PC-9 (cell line): ENCODE results near the gene FAM163B. TPM values are rescaled to one million over a fixed set of nuclear protein-coding genes. Genes with fewer than 3 reads are reported as not detected.

Experiments
- BruUV-seq: library from RNA; stranded (reverse); fragments of 400-500 nt; replicated peaks from 2 replicates; lab custom pipeline; 2021; lab: Mats Ljungman, UMichigan
- CTCF ChIA-PET: fragments of 300-600 bp; sonication (Branson Sonifier 250); formaldehyde crosslinking; loops from one replicate; lab custom pipeline; 2022; ENCODE audit warnings: antibody characterized with exemption; lab: Charles Lee
- POLR2A ChIA-PET: fragments of 300-600 bp; sonication (Branson Sonifier 250); formaldehyde crosslinking; loops from one replicate; lab custom pipeline; 2022; ENCODE audit warnings: antibody characterized with exemption; ENCODE audit not compliant: unreplicated experiment; lab: Charles Lee
- DNase-seq, 2 experiments: peaks; one replicate each; pipeline versions ENCODE4 v3.0.0 to v3.0.0-alpha.2; 2015 to 2022; ENCODE audit warnings: mixed read lengths in 1 of 2
- H2AFZ ChIP-seq: fragments of 200-600 bp; sonication (generic); 2 replicates; pipeline ENCODE4 v1.8.1; 2017; ENCODE audit warnings: antibody characterized with exemption
- H3F3A ChIP-seq: fragments of 200-600 bp; sonication (generic); 2 replicates; pipeline ENCODE4 v1.8.1; 2017; ENCODE audit warnings: antibody characterized with exemption, mild to moderate bottlenecking, low read depth; ENCODE audit not compliant: insufficient read depth
- H3K27ac ChIP-seq: fragments of 200-600 bp; sonication (generic); 2 replicates; pipeline ENCODE4 v1.6.1; 2016; ENCODE audit warnings: mixed run types
- H3K27me3 ChIP-seq: fragments of 200-600 bp; sonication (generic); 2 replicates; pipeline ENCODE4 v1.6.1; 2016; ENCODE audit warnings: low read depth, mixed run types; ENCODE audit not compliant: insufficient read depth
- H3K36me3 ChIP-seq: fragments of 200-600 bp; sonication (generic); 2 replicates; pipeline ENCODE4 v1.6.1; 2016; ENCODE audit warnings: low read depth, mixed run types
- H3K4me1 ChIP-seq: fragments of 200-600 bp; sonication (generic); replicated peaks from 2 replicates; pipeline ENCODE4 v1.6.1; 2016; ENCODE audit warnings: mixed run types; ENCODE audit not compliant: insufficient read depth
- H3K4me2 ChIP-seq: fragments of 200-600 bp; sonication (generic); 2 replicates; pipeline ENCODE4 v1.6.1; 2017; ENCODE audit warnings: mixed run types
- H3K4me3 ChIP-seq: fragments of 200-600 bp; sonication (generic); 2 replicates; pipeline ENCODE4 v1.6.1; 2016; ENCODE audit warnings: mixed run types
- H3K79me2 ChIP-seq: fragments of 200-600 bp; sonication (generic); 2 replicates; pipeline ENCODE4 v1.6.1; 2017; ENCODE audit warnings: low read depth, mixed run types
- H3K9me2 ChIP-seq: fragments of 200-600 bp; sonication (generic); 2 replicates; pipeline ENCODE4 v1.8.1; 2017; ENCODE audit warnings: mild to moderate bottlenecking; ENCODE audit not compliant: insufficient read depth
- H3K9me3 ChIP-seq: fragments of 200-600 bp; sonication (generic); 2 replicates; pipeline ENCODE4 v1.8.1; 2016; ENCODE audit warnings: low read depth; ENCODE audit not compliant: insufficient read depth
- H4K20me1 ChIP-seq: fragments of 200-600 bp; sonication (generic); 2 replicates; pipeline ENCODE4 v1.8.1; 2017; ENCODE audit not compliant: insufficient read depth
- EZH2 ChIP-seq: fragments of 200-600 bp; sonication (generic); IDR thresholded peaks from 2 replicates; pipeline ENCODE4 v1.8.0; 2017; ENCODE audit warnings: antibody characterized with exemption, low read depth
- intact Hi-C: fragments of 100-400 bp; cut with micrococcal nuclease; formaldehyde crosslinking; loops from one replicate; pipeline ENCODE4 v1.10.0; 2022; ENCODE audit not compliant: unreplicated experiment
- total RNA-seq: library from RNA; stranded (reverse); gene quantifications from 2 replicates; pipeline ENCODE4 v1.2.3, GENCODE V29; 2021
- TF ChIP-seq, protein P1 (sequence below): fragments of 200-600 bp; sonication (generic); conservative IDR thresholded peaks from 2 replicates; pipeline ENCODE4 v1.6.1; 2017; ENCODE audit warnings: mixed run types, antibody characterized with exemption, mild to moderate bottlenecking, moderate library complexity

The FAM163B gene
- total RNA-seq, 1 experiment from 2014 or later: not detected

DNA sequence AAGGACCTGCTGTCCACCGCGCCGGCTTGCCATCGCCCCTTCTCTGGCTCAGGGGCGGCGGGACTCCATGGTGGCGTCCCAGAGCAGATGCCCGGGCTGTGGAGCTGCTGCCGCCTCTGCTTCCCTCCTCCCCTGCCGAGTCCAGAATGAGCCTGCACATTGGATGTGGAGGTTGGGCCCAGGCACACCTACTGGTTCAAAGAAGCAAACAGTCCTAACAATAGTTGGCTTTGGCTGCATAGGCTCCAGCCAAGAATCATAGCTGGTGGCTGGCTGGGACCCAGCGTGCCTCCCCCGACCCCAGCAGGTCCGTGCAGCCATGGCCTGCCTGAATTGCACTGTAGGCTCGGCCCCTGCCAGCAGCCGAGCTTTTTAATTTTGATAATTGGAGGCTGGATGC is 48.9 kb downstream of the FAM163B start:
- H2AFZ ChIP-seq: no peak overlapping the region

DNA sequence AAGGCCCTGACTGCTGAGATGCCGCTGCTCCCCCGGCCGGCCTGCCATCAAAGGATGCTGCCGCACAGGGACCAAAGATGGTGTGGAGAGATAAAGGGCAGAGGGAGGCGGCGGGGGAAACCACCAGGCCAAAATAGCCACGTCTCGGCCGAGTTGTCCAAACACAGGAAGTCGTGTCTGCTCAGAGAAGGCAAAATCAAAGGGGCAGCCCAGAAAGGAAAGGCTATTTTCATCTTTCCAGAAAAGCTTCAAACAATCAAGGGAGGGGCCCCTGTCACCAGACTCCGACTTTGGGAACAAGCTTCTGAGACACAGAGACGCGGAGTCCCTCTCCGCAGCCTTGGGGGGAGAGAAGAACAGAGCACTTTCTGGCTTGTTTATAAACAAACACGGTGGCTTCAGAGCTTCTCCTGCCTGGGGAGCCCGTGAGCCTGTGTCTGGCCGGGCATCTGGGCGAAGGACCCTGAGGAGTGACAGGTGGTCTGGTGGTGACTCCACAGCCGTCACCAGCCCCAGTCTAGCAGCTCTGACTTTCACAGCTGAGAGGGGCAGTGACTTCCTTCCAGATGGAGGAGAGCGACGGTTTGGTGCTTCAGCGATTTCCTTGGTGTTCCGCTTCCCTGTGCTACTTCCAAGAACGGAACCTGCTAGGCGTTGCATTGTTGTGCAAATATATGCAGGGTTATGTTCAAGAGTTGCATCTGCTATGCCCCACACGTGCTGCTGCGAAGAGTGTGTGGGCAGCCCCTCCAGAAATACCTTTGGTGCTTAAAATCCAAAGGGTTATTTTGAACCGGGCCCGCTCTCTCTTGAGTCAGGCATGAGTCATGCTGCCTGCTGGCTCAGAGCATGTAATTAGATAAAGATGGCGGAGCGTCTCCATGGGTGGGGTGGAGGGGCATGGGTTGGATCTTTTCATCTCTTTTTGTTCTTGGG is 50.7 kb downstream of the FAM163B start:
- no peaks in the 10 kb centered on the region for H3K9me2 ChIP-seq
- H2AFZ ChIP-seq: no peak overlapping the region
- TF ChIP-seq, protein P1, sequence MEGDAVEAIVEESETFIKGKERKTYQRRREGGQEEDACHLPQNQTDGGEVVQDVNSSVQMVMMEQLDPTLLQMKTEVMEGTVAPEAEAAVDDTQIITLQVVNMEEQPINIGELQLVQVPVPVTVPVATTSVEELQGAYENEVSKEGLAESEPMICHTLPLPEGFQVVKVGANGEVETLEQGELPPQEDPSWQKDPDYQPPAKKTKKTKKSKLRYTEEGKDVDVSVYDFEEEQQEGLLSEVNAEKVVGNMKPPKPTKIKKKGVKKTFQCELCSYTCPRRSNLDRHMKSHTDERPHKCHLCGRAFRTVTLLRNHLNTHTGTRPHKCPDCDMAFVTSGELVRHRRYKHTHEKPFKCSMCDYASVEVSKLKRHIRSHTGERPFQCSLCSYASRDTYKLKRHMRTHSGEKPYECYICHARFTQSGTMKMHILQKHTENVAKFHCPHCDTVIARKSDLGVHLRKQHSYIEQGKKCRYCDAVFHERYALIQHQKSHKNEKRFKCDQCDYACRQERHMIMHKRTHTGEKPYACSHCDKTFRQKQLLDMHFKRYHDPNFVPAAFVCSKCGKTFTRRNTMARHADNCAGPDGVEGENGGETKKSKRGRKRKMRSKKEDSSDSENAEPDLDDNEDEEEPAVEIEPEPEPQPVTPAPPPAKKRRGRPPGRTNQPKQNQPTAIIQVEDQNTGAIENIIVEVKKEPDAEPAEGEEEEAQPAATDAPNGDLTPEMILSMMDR: no peak
- no peak for TF ChIP-seq EZH2
- peaks cover 4% of the 10 kb centered on the region; the same call in 1 of the 2 replicates for H3K4me1 ChIP-seq
- H3K27ac ChIP-seq: no peak overlapping the region
- H3F3A ChIP-seq: no peaks in the 10 kb centered on the region
- no peaks in the 10 kb centered on the region for H3K36me3 ChIP-seq
- no peaks in the 10 kb centered on the region; the same call in 1 of the 2 replicates for H4K20me1 ChIP-seq
- no peak overlapping the region for H3K4me3 ChIP-seq
- no peaks in the 10 kb centered on the region for H3K79me2 ChIP-seq
- CTCF ChIA-PET: no interaction called here
- POLR2A ChIA-PET: interaction anchor here (0.5 kb wide), 1 partner anchor 156 kb away, joined by 6 read pairs; no protein-coding TSS in a partner anchor
- H3K9me3 ChIP-seq: no peaks in the 10 kb centered on the region
- no TSS peak for BruUV-seq
- H3K4me2 ChIP-seq: no peak overlapping the region
- intact Hi-C loops: no loop called here
- DNase-seq: no peak
- H3K27me3 ChIP-seq: peaks cover 76% of the 10 kb centered on the region

More for the DNA sequence above, 48.9 kb downstream of the FAM163B start:
- BruUV-seq: no TSS peak
- Histone ChIP-seq H3K9me2 (no peaks in the 10 kb centered on the region), H4K20me1 (no peaks in the 10 kb centered on the region), H3K4me1 (peaks cover 4% of the 10 kb centered on the region; the same call in 1 of the 2 replicates), H3K27ac (no peak overlapping the region), H3F3A (no peaks in the 10 kb centered on the region), H3K79me2 (no peaks in the 10 kb centered on the region), H3K27me3 (peaks cover 65% of the 10 kb centered on the region), H3K36me3 (no peaks in the 10 kb centered on the region), H3K9me3 (no peaks in the 10 kb centered on the region), H3K4me3 (no peak overlapping the region), H3K4me2 (no peak overlapping the region)
- intact Hi-C loops: no loop called here
- no peak for DNase-seq
- POLR2A ChIA-PET: no interaction called here
- TF ChIP-seq, protein P1: no peak
- no peak for TF ChIP-seq EZH2
- CTCF ChIA-PET: no interaction called here

- no peak overlapping the region for H3K4me3 ChIP-seq
- H3F3A ChIP-seq: no peaks in the 10 kb centered on the region
- H3K4me1 ChIP-seq: no peaks in the 10 kb centered on the region
- no peaks in the 10 kb centered on the region for H3K9me2 ChIP-seq
- DNase-seq: no peak
- ChIA-PET CTCF (no interaction called here), POLR2A (no interaction called here)
- H4K20me1 ChIP-seq: no peaks in the 10 kb centered on the region; the same call in 1 of the 2 replicates
- TF ChIP-seq, protein P1: no peak
- no peak for TF ChIP-seq EZH2
- no TSS peak for BruUV-seq
- H3K4me2 ChIP-seq: no peak overlapping the region
- H3K36me3 ChIP-seq: no peaks in the 10 kb centered on the region
- H3K9me3 ChIP-seq: no peaks in the 10 kb centered on the region
- no peak overlapping the region for H3K27ac ChIP-seq
- intact Hi-C loops: no loop called here
- peaks cover 85% of the 10 kb centered on the region for H3K27me3 ChIP-seq
- no peak overlapping the region for H2AFZ ChIP-seq
- no peaks in the 10 kb centered on the region for H3K79me2 ChIP-seq
Observed at GRCh38 chr9:133557581-133557980, 51.6 kb downstream of the FAM163B start.
